Stimulated activated CD4-positive, alpha-beta T cell treated with anti-CD3 and anti-CD28 coated beads, Interleukin-1b, Interleukin-23, amount 100 ng/mL, for 24 hours (primary cell): Measurements from ENCODE around the gene TNKS1BP1.

ENCODE experiments used
- DNase-seq, 4 experiments: peaks; one replicate each; pipeline ENCODE4 v3.0.0-alpha.2; 2020; ENCODE audit warnings: low read depth in 4 of 4, low spot score in 1 of 4

TNKS1BP1 gene

DNA sequence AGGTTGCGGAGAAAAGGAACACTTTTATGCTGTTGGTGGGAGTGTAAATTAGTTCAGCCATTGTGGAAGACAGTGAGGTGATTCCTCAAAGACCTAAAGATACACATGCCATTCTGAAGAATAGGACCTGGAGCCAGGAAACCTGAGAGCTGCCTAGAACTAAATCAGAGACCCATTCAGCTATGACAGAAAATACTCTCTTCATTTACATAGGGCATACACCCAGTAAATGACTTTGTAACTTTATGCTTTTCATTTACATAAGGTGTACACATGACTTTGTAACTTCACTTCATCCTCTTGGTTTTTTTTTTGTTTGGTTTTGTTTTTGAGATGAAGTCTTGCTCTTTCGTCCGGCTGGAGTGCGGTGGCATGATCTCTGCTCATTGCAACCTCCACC is 62.6 kb downstream of the TNKS1BP1 start:
- no peak for DNase-seq

DNA sequence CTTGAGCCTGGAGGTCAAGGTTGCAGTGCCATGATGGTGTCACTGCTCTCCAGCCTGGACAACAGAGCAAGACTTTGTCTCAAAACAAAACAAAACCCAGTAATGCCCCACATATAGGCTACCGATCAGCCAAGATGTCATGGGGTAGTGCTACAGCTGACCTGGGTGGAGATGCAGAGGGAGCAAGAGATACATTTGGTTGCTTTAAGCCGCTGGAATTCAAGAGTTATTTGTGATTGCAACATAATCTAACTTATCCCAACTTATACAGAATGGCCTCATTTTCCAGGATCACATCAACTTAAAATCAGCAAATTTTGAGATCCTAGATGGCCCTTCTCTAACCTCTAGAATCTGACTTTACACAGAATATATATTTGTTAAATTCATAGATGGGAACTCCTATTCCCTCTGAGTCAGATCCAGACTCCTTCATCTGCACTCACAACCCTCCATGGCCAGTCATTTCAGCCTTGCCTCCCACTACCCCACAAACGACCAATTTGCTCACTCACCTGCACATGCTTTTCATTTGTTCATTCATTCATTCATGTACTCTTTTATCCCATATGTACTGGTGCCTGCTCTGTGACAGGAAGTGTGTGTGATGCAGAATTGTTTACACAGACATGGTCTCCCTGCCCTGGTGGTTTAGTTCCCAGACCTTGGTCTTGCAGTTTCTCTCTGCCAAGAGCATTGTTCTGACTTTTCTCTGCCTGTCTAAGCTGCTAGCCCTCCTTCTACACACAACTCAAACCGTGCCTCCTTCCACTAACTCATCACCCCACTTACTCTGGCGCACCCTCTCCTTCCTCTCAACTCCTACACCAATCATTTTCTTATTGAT is 63.6 kb downstream of the TNKS1BP1 start:
- DNase-seq, result no peak

DNA sequence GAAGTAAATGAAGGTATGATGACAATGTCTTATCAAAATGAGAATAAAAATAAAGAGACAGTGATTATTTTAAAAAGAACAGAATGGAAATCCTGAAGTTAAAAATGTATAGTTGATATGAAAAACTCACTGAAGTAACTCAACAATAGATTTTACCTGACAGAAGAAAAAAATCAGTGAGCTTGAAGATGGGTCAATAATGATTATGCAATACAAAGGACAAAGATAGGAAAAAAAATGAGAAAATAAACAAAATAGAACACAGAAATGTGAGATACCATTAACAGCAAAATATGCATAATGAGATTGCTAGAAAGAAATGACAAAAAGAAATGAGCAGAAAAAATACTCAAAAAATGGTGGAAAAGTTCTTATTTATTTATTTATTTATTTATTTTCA is 68.6 kb downstream of the TNKS1BP1 start:
- no peak for DNase-seq

DNA sequence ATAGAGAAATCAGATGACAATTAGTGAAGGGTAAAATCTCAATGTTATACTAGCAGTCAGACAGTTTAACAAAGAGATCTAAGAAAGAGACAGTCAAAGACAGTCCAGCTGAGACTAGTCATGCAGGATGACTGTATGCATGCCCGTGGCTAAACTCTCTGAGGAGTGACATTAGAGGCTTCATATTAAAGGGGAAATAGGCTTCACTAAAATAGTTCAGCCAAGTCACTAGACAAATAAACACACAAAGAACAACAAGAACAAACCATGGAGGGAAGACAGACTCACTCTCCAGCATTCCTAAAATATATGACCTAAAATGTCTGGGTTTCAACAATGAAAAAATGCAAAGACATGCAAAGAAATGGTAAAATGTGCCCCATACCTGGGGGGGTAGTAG is 69.1 kb downstream of the TNKS1BP1 start:
- no peak for DNase-seq

DNA sequence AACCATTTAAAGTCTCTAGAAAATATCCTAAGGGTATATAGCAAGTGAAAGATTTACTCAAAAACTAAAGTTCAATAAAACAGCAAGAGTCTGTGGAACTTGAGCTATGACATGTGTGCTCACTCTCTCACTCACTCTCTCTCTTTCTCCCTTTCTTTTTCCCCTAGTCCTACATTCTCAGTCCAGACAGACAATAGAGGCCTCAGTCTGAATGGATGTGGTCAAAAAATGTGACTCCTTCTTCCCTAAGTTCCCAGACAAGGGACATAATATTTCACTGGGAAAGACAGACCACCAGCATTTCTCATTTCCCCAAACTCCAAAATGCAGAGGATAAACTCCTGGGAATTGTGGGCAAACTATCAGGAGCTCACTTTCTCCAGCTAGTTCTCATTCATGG is 70.1 kb downstream of the TNKS1BP1 start:
- no peak for DNase-seq

DNA sequence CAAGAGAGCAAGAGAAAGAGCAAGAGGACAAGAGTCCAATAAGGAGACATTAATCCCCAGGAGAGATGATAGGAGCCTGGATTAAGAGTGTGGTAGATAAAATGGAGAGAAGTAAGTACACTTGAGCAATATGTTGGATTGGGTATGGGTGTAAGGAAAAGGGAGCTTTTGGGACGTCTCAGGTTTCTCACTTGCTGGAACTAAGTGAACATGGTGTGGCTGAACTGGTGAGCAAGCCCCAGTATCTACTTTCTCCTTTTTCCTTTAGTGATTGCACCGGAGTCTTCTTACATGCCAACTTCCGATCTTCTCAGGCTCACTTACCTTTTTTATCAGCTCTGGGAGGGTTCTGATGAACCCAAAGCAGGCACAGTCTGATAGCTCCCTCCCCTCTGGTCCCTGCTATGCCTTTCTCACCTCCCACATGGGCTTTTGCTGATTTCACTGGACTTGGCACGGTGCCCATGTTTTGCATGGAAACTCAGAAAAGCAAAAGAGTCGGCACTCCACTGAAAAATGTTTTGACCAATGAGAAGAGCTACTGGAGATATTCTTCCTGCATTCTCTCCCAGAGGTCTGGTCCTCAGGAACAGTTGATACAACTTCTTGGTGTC is 73.2 kb downstream of the TNKS1BP1 start:
- DNase-seq, result no peak

DNA sequence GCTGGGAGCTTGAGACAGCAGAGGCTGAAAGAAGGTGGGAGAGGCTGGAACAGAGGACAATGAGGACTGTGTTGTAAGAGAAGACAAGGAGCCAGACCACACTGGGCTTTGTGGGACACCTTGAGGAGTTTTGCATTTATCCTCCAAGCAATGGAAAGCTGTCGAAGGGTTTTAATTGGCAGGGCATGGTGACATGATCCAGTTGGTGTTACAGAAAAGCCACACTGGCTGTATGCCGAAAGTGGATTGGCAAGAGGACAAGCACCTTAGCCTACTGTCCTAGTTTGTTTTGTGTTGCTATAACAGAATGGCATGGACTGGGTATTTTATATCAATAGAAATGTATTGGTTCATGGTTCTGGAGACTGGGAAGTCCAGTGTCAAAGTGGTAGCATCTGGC is 73.7 kb downstream of the TNKS1BP1 start:
- no peak for DNase-seq
